SK-N-SH treated with all-trans-retinoic acid at 6 μM for 48 hours (cell line): Measurements from ENCODE around the gene NFKBIZ.
A peak's percentile ranks its signal among the peaks of the same experiment; 100 is the strongest.
"Not testable (repeated sequence)": the region's sequence is repeated elsewhere in the genome, so short reads cannot be mapped to it uniquely, and the experiment has no call there.

Experiments
- ATAC-seq: fragments of 200-7000 bp; cut with Tn5 transposase; 3 replicates; pipeline ENCODE4 v1.9.1; 2020; ENCODE audit warnings: mild to moderate bottlenecking, moderate library complexity
- ARNTL ChIP-seq: fragments of 450-650 bp; formaldehyde crosslinking; IDR thresholded peaks from 2 replicates; pipeline ENCODE4 v1.5.0; 2020; ENCODE audit warnings: low read depth, mild to moderate bottlenecking, moderate library complexity, borderline replicate concordance
- CSDC2 ChIP-seq: fragments of 250-450 bp; sonication (Bioruptor Pico); IDR thresholded peaks from 2 replicates; pipeline ENCODE4 v1.5.0; 2020; ENCODE audit warnings: mild to moderate bottlenecking, moderate library complexity
- GLIS3 ChIP-seq: fragments of 250-450 bp; sonication (Bioruptor Pico); IDR thresholded peaks from 2 replicates; pipeline ENCODE4 v1.5.0; 2020; ENCODE audit warnings: mild to moderate bottlenecking, moderate library complexity
- ISL1 ChIP-seq: fragments of 250-450 bp; sonication (Bioruptor Pico); IDR thresholded peaks from 2 replicates; pipeline ENCODE4 v2.1.2; 2022; ENCODE audit warnings: mild to moderate bottlenecking, moderate library complexity
- OSR1 ChIP-seq: fragments of 250-450 bp; sonication (Bioruptor Pico); IDR thresholded peaks from 2 replicates; pipeline ENCODE4 v1.8.0; 2022; ENCODE audit warnings: moderate library complexity, mild to moderate bottlenecking, inconsistent platforms
- PPARA ChIP-seq: fragments of 250-450 bp; sonication (Bioruptor Pico); IDR thresholded peaks from 2 replicates; pipeline ENCODE4 v1.5.0; 2020; ENCODE audit warnings: mild to moderate bottlenecking, borderline replicate concordance
- RARB ChIP-seq: fragments of 250-450 bp; sonication (Bioruptor Pico); IDR thresholded peaks from 2 replicates; pipeline ENCODE4 v1.8.0; 2021; ENCODE audit warnings: mild to moderate bottlenecking, moderate library complexity
- TOX ChIP-seq: fragments of 250-450 bp; sonication (Bioruptor Pico); IDR thresholded peaks from 2 replicates; pipeline ENCODE4 v1.8.0; 2021; ENCODE audit warnings: mild to moderate bottlenecking, moderate library complexity, borderline replicate concordance
- ZC3H10 ChIP-seq: fragments of 250-450 bp; sonication (Bioruptor Pico); IDR thresholded peaks from 2 replicates; pipeline ENCODE4 v1.5.1; 2021; ENCODE audit warnings: mild to moderate bottlenecking, moderate library complexity
- ZFP3 ChIP-seq: fragments of 250-450 bp; sonication (Bioruptor Pico); IDR thresholded peaks from 2 replicates; pipeline ENCODE4 v1.5.0; 2020; ENCODE audit warnings: mild to moderate bottlenecking, moderate library complexity
- ZNF565 ChIP-seq: fragments of 450-650 bp; formaldehyde crosslinking; conservative IDR thresholded peaks from 2 replicates; pipeline ENCODE4 v1.5.0; 2020; ENCODE audit warnings: low read depth, mild to moderate bottlenecking, moderate library complexity
- ZNF70 ChIP-seq: fragments of 450-650 bp; formaldehyde crosslinking; IDR thresholded peaks from 2 replicates; pipeline ENCODE4 v1.5.0; 2020; ENCODE audit warnings: mild to moderate bottlenecking, moderate library complexity
- ZNF8 ChIP-seq: fragments of 450-650 bp; formaldehyde crosslinking; IDR thresholded peaks from 2 replicates; pipeline ENCODE4 v1.5.0; 2020; ENCODE audit warnings: mild to moderate bottlenecking, moderate library complexity
- TF ChIP-seq, protein P1 (sequence below): fragments of 250-450 bp; sonication (Bioruptor Pico); IDR thresholded peaks from 2 replicates; pipeline ENCODE4 v1.5.1; 2021; ENCODE audit warnings: mild to moderate bottlenecking, moderate library complexity
- TF ChIP-seq, protein P2 (sequence below): fragments of 250-450 bp; sonication (Bioruptor Pico); IDR thresholded peaks from 2 replicates; pipeline ENCODE4 v1.8.0; 2021; ENCODE audit warnings: low read depth, mild to moderate bottlenecking, moderate library complexity, borderline replicate concordance
- TF ChIP-seq, protein P3 (sequence below): fragments of 250-450 bp; sonication (Bioruptor Pico); IDR thresholded peaks from 2 replicates; pipeline ENCODE4 v1.8.0; 2020; ENCODE audit warnings: mild to moderate bottlenecking, moderate library complexity, borderline replicate concordance
- TF ChIP-seq, protein P4 (sequence below): fragments of 250-450 bp; sonication (Bioruptor Pico); IDR thresholded peaks from 2 replicates; pipeline ENCODE4 v1.5.0; 2020; ENCODE audit warnings: mild to moderate bottlenecking, moderate library complexity

NFKBIZ gene

DNA sequence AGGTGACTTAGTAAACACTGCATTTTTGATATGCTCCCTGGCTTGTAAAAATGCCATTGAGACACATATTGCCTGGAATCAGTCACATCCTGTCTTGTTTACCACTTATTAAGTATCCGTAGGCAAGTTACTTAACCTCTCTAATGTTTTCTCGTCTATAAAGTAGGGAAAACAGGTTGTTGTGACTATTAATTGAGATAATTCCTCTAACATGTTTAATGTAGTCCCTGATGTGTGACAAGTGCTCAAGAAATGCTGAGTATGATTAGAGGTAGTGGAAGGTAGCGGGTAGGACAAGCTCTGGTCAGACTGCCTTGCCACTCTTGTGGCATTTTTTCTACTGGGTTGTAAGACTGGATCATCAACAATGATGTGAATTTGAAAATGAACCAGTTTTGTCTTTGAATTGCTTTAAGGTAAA lies 54.1 kb downstream of the NFKBIZ start:
- ATAC-seq = peak; percentile 35; the same call in 1 of the 3 replicates
- no peak for TF ChIP-seq ZNF8
- no peak for TF ChIP-seq ZC3H10 (CRISPR knock-in tag)
- TF ChIP-seq, protein P1, sequence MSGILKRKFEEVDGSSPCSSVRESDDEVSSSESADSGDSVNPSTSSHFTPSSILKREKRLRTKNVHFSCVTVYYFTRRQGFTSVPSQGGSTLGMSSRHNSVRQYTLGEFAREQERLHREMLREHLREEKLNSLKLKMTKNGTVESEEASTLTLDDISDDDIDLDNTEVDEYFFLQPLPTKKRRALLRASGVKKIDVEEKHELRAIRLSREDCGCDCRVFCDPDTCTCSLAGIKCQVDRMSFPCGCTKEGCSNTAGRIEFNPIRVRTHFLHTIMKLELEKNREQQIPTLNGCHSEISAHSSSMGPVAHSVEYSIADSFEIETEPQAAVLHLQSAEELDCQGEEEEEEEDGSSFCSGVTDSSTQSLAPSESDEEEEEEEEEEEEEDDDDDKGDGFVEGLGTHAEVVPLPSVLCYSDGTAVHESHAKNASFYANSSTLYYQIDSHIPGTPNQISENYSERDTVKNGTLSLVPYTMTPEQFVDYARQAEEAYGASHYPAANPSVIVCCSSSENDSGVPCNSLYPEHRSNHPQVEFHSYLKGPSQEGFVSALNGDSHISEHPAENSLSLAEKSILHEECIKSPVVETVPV = no peak
- TF ChIP-seq ZNF70 = no peak
- TF ChIP-seq, protein P2, sequence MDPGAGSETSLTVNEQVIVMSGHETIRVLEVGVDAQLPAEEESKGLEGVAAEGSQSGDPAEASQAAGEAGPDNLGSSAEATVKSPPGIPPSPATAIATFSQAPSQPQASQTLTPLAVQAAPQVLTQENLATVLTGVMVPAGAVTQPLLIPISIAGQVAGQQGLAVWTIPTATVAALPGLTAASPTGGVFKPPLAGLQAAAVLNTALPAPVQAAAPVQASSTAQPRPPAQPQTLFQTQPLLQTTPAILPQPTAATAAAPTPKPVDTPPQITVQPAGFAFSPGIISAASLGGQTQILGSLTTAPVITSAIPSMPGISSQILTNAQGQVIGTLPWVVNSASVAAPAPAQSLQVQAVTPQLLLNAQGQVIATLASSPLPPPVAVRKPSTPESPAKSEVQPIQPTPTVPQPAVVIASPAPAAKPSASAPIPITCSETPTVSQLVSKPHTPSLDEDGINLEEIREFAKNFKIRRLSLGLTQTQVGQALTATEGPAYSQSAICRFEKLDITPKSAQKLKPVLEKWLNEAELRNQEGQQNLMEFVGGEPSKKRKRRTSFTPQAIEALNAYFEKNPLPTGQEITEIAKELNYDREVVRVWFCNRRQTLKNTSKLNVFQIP (CRISPR knock-in tag) = no peak
- TF ChIP-seq ARNTL (CRISPR knock-in tag) = no peak
- no peak for TF ChIP-seq ZFP3
- TF ChIP-seq CSDC2 (CRISPR knock-in tag) = no peak
- TF ChIP-seq PPARA (CRISPR knock-in tag) = no peak
- TF ChIP-seq, protein P3, sequence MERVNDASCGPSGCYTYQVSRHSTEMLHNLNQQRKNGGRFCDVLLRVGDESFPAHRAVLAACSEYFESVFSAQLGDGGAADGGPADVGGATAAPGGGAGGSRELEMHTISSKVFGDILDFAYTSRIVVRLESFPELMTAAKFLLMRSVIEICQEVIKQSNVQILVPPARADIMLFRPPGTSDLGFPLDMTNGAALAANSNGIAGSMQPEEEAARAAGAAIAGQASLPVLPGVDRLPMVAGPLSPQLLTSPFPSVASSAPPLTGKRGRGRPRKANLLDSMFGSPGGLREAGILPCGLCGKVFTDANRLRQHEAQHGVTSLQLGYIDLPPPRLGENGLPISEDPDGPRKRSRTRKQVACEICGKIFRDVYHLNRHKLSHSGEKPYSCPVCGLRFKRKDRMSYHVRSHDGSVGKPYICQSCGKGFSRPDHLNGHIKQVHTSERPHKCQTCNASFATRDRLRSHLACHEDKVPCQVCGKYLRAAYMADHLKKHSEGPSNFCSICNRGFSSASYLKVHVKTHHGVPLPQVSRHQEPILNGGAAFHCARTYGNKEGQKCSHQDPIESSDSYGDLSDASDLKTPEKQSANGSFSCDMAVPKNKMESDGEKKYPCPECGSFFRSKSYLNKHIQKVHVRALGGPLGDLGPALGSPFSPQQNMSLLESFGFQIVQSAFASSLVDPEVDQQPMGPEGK (CRISPR knock-in tag) = no peak
- no peak for TF ChIP-seq RARB
- TF ChIP-seq, protein P4, sequence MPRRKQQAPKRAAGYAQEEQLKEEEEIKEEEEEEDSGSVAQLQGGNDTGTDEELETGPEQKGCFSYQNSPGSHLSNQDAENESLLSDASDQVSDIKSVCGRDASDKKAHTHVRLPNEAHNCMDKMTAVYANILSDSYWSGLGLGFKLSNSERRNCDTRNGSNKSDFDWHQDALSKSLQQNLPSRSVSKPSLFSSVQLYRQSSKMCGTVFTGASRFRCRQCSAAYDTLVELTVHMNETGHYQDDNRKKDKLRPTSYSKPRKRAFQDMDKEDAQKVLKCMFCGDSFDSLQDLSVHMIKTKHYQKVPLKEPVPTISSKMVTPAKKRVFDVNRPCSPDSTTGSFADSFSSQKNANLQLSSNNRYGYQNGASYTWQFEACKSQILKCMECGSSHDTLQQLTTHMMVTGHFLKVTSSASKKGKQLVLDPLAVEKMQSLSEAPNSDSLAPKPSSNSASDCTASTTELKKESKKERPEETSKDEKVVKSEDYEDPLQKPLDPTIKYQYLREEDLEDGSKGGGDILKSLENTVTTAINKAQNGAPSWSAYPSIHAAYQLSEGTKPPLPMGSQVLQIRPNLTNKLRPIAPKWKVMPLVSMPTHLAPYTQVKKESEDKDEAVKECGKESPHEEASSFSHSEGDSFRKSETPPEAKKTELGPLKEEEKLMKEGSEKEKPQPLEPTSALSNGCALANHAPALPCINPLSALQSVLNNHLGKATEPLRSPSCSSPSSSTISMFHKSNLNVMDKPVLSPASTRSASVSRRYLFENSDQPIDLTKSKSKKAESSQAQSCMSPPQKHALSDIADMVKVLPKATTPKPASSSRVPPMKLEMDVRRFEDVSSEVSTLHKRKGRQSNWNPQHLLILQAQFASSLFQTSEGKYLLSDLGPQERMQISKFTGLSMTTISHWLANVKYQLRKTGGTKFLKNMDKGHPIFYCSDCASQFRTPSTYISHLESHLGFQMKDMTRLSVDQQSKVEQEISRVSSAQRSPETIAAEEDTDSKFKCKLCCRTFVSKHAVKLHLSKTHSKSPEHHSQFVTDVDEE (CRISPR knock-in tag) = no peak
- TF ChIP-seq OSR1 (CRISPR knock-in tag) = no peak
- TF ChIP-seq TOX = no peak
- TF ChIP-seq GLIS3 (CRISPR knock-in tag) = no peak
- TF ChIP-seq ZNF565 (CRISPR knock-in tag) = no peak
- no peak for TF ChIP-seq ISL1 (CRISPR knock-in tag)

DNA sequence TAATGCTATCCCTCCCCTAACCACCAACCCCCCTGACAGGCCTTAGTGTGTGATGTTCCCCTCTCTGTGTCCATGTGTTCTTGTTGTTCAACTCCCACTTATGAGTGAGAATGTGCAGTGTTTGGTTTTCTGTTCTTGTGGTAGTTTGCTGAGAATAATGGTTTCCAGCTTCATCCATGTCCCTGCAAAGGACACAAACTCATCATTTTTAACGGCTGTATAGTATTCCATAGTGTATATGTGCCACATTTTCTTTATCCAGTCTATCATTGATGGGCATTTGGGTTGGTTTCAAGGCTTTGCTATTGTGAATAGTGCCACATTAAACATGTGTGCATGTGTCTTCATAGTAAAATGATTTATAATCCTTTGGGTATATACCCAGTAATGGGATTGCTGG lies 56.3 kb downstream of the NFKBIZ start:
- ATAC-seq = not testable (repeated sequence)
